Thoracic aorta (tissue), 2 donors: ENCODE measurements around the gene GIMAP6. TPM values are rescaled to one million over a fixed set of nuclear protein-coding genes. Genes with fewer than 3 reads are reported as not detected.

Experiments used
- ATAC-seq: fragments of 150-250 bp; one replicate; pipeline ENCODE4 v1.8.0; 2017; ENCODE audit warnings: low read depth; ENCODE audit not compliant: insufficient number of reproducible peaks, low FRiP score
- DNase-seq: peaks from one replicate; pipeline ENCODE4 v3.0.0-alpha.2; 2020; ENCODE audit warnings: low spot score
- H3K27ac ChIP-seq, 2 donors: fragments of 200-600 bp; sonication (generic); 1 replicate in 1 of 2; 2 replicates in 1 of 2; pipeline ENCODE4 v1.5.1; 2016; ENCODE audit warnings: mild to moderate bottlenecking in 2 of 2, moderate library complexity in 2 of 2
- H3K27me3 ChIP-seq: fragments of 200-600 bp; sonication (generic); replicated peaks from 2 replicates; pipeline ENCODE4 v1.6.0; 2016; ENCODE audit warnings: mild to moderate bottlenecking; ENCODE audit not compliant: insufficient read depth
- H3K36me3 ChIP-seq: fragments of 200-600 bp; sonication (generic); one replicate; pipeline ENCODE4 v1.5.1; 2016
- H3K4me1 ChIP-seq, 2 donors: fragments of 200-600 bp; sonication (generic); 1 replicate in 1 of 2; 2 replicates in 1 of 2; pipeline versions ENCODE4 v1.5.1 to v1.6.0; 2016; ENCODE audit warnings: low read depth in 2 of 2, mild to moderate bottlenecking in 1 of 2; ENCODE audit not compliant: control insufficient read depth in 1 of 2
- H3K4me3 ChIP-seq: fragments of 200-600 bp; sonication (generic); 2 replicates; pipeline ENCODE4 v1.5.1; 2016; ENCODE audit warnings: mild to moderate bottlenecking
- H3K9me3 ChIP-seq: fragments of 200-600 bp; sonication (generic); 2 replicates; pipeline ENCODE4 v1.5.1; 2016
- CTCF ChIP-seq: fragments of 200-600 bp; sonication (generic); IDR thresholded peaks from one replicate; pipeline ENCODE4 v1.5.1; 2019; ENCODE audit warnings: antibody characterized with exemption
- total RNA-seq, 2 donors: library from RNA; depleted of rRNA; stranded (reverse); fragments of >200 nt; gene quantifications; one replicate each; pipeline versions ENCODE4 v1.1.0 to v1.2.3, GENCODE V29; 2016

Gene GIMAP6
- total RNA-seq, 2 donors from 2014 or later, result 20.3 to 41.1 TPM

DNA sequence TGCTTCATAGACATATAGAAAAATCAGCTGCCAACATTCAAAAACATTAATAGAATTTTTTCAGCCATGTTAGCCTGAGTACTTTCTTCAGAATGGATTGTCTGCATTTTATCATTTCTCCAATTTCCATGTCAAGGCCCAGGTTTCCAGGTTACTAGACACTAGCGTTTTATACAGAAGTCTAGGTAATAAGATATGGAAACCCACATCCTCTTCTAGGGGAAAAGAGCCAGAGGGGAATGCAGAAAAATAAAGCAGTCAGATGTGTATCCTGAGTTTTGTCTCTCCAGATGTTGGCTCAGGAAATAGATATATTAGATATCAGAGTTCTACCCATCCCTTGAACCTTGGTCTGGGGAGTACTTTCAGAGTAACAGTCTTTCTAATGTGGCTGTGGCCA, 44.6 kb downstream of the GIMAP6 start:
- Histone ChIP-seq H3K4me3 (no peak overlapping the region), H3K9me3 (no peaks in the 10 kb centered on the region), H3K27ac (no peak overlapping the region), H3K36me3 (no peaks in the 10 kb centered on the region), H3K4me1 (no peaks in the 10 kb centered on the region), H3K27me3 (no peaks in the 10 kb centered on the region)
- DNase-seq (no peak), ATAC-seq (no peak)
- TF ChIP-seq CTCF, result no peak

GRCh38 chr7:150586785-150587152, 45.4 kb downstream of the GIMAP6 start:
- H3K27me3 ChIP-seq, result no peaks in the 10 kb centered on the region
- no peaks in the 10 kb centered on the region for H3K9me3 ChIP-seq
- no peaks in the 10 kb centered on the region for H3K4me1 ChIP-seq
- H3K27ac ChIP-seq, result no peak overlapping the region
- no peaks in the 10 kb centered on the region for H3K36me3 ChIP-seq
- ATAC-seq (peak; percentile 75), DNase-seq (no peak)
- H3K4me3 ChIP-seq, result no peak overlapping the region
- TF ChIP-seq CTCF, result no peak

GRCh38 chr7:150586068-150586784, 46.0 kb downstream of the GIMAP6 start:
- Histone ChIP-seq H3K9me3 (no peaks in the 10 kb centered on the region), H3K27ac (no peak overlapping the region), H3K36me3 (no peaks in the 10 kb centered on the region), H3K4me3 (no peak overlapping the region), H3K4me1 (no peaks in the 10 kb centered on the region), H3K27me3 (no peaks in the 10 kb centered on the region)
- ATAC-seq, result no peak
- no peak for TF ChIP-seq CTCF
- DNase-seq, result no peak

DNA sequence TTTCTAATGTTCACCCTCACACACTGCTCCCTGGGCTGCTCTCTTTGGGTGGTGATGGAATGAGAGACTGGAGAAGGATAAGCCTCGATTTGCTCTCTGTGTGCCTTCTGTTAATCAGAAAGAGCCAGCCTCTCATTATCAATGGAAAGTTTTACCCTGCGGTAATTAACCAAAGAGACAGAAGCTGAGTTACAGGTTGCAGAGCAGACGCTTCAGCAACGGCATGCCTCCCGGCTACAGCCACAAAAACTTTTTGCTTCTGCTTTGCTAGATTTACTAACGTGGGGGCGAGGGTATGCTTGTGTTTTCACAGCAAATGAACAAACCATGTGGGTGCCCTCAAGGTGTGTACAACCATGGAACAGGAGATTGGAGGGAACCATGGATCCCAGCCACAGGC, 47.0 kb downstream of the GIMAP6 start:
- Histone ChIP-seq H3K27me3 (no peaks in the 10 kb centered on the region), H3K27ac (peak overlapping the region in 1 of 2 donors; percentile 1)

More for the DNA sequence above, 47.0 kb downstream of the GIMAP6 start:
- DNase-seq, result no peak
- Histone ChIP-seq H3K4me3 (no peak overlapping the region), H3K4me1 (no peaks in the 10 kb centered on the region), H3K9me3 (no peaks in the 10 kb centered on the region), H3K36me3 (no peaks in the 10 kb centered on the region)
- ATAC-seq, result no peak
- TF ChIP-seq CTCF, result no peak
